Astrocyte (in vitro differentiated cells and primary cell): ENCODE results near the gene AKAP13.

Source experiments
- CTCF ChIP-seq: IDR thresholded peaks from 2 replicates; pipeline ENCODE4 v1.5.1; 2011; ENCODE audit warnings: low read depth, mild to moderate bottlenecking, inconsistent platforms, low read length, moderate library complexity; ENCODE audit not compliant: insufficient read depth
- EZH2 ChIP-seq: IDR thresholded peaks from 2 replicates; pipeline ENCODE4 v1.6.1; 2012; ENCODE audit warnings: mild to moderate bottlenecking, low read length, inconsistent platforms; ENCODE audit not compliant: insufficient read depth

- TF ChIP-seq CTCF: no peak
- TF ChIP-seq EZH2: no peak
These were observed 226.9 kb downstream of the AKAP13 start for GRCh38 chr15:85607141-85607806.
